ENCODE measurements around the gene ZNF644.

The ZNF644 gene

GRCh38 chr1:90951009-90951408 lies 70.8 kb downstream of the ZNF644 start:
- Histone ChIP-seq H3K27me3 (ENCODE audit: insufficient read depth, low read depth, severe bottlenecking) (no peaks in the 10 kb centered on the region), H3K4me3 (ENCODE audit: low read depth, low read length) (no peak overlapping the region), H3K27ac (no peak overlapping the region), H3K9me3 (ENCODE audit: severe bottlenecking) (no peaks in the 10 kb centered on the region), H3K36me3 (no peaks in the 10 kb centered on the region; the same call in 1 of the 2 replicates)
- DNase-seq = no peak
- no peak for TF ChIP-seq CTCF (IDR thresholded peaks at IDR 0.05; ENCODE audit: low read depth, low read length)

- H3K27me3 ChIP-seq (ENCODE audit: insufficient read depth, low read depth, severe bottlenecking) = no peaks in the 10 kb centered on the region
- DNase-seq = no peak
- H3K27ac ChIP-seq = no peak overlapping the region
- H3K36me3 ChIP-seq = no peaks in the 10 kb centered on the region; the same call in 1 of the 2 replicates
- no peak for TF ChIP-seq CTCF (IDR thresholded peaks at IDR 0.05; ENCODE audit: low read depth, low read length)
- H3K9me3 ChIP-seq (ENCODE audit: severe bottlenecking) = no peaks in the 10 kb centered on the region
- H3K4me3 ChIP-seq (ENCODE audit: low read depth, low read length) = no peak overlapping the region
Measured at GRCh38 chr1:90948301-90948700, 73.5 kb downstream of the ZNF644 start.

DNA sequence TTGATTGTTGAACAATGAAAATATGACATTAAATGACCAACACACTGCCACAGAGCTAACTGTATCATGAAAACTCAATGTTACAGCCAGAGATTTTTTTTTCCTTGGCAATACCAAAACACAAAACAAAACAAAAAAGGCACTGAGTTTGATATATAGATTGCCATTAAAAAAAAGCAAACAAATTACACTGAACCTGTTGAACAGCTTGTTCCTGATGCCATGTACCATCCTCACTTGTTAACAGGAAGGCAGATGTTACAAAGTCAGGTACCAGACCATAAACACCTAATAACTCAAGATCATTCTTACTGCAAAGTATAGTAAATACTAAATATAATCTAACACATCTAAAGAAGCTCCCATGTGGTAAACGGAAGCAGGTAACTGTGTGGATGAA lies 75.2 kb downstream of the ZNF644 start:
- no peaks in the 10 kb centered on the region for H3K27me3 ChIP-seq (ENCODE audit: insufficient read depth, low read depth, severe bottlenecking)
- no peaks in the 10 kb centered on the region for H3K9me3 ChIP-seq (ENCODE audit: severe bottlenecking)
- H3K27ac ChIP-seq = no peak overlapping the region
- DNase-seq = no peak
- no peak overlapping the region for H3K4me3 ChIP-seq (ENCODE audit: low read depth, low read length)
- TF ChIP-seq CTCF (IDR thresholded peaks at IDR 0.05; ENCODE audit: low read depth, low read length) = no peak
- no peaks in the 10 kb centered on the region; the same call in 1 of the 2 replicates for H3K36me3 ChIP-seq

DNA sequence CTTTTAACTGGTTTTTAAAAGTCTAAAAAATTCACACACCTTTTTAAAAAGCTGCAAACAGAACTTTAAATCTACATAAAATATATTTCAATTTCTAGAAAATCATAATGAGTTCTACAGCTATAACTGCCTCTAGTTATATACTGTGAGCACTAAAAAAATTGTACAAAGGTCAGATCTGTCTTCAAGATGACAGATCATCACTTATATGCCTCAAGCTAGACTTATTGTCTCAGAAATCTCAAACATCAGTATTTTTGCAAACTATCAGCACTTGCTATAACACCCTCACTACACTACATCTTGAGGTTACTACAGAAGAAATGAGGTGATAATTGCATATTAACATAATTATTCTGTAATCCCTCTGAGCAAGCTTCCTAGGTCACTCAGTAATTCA lies 76.5 kb downstream of the ZNF644 start:
- Histone ChIP-seq H3K4me3 (ENCODE audit: low read depth, low read length) (no peak overlapping the region), H3K36me3 (peaks cover 7% of the 10 kb centered on the region), H3K27ac (no peak overlapping the region), H3K9me3 (ENCODE audit: severe bottlenecking) (no peaks in the 10 kb centered on the region), H3K27me3 (ENCODE audit: insufficient read depth, low read depth, severe bottlenecking) (no peaks in the 10 kb centered on the region)
- no peak for TF ChIP-seq CTCF (IDR thresholded peaks at IDR 0.05; ENCODE audit: low read depth, low read length)
- DNase-seq = no peak

GRCh38 chr1:90943966-90944365 lies 77.9 kb downstream of the ZNF644 start:
- Histone ChIP-seq H3K27me3 (ENCODE audit: insufficient read depth, low read depth, severe bottlenecking) (no peaks in the 10 kb centered on the region), H3K4me3 (ENCODE audit: low read depth, low read length) (no peak overlapping the region), H3K36me3 (peaks cover 13% of the 10 kb centered on the region), H3K9me3 (ENCODE audit: severe bottlenecking) (no peaks in the 10 kb centered on the region), H3K27ac (no peak overlapping the region)
- no peak for DNase-seq
- TF ChIP-seq CTCF (IDR thresholded peaks at IDR 0.05; ENCODE audit: low read depth, low read length) = no peak

GRCh38 chr1:90940746-90941145 lies 81.1 kb downstream of the ZNF644 start:
- Histone ChIP-seq H3K27me3 (ENCODE audit: insufficient read depth, low read depth, severe bottlenecking) (no peaks in the 10 kb centered on the region), H3K9me3 (ENCODE audit: severe bottlenecking) (no peaks in the 10 kb centered on the region), H3K27ac (no peak overlapping the region), H3K4me3 (ENCODE audit: low read depth, low read length) (no peak overlapping the region), H3K36me3 (peaks cover 13% of the 10 kb centered on the region)
- no peak for DNase-seq
- TF ChIP-seq CTCF (IDR thresholded peaks at IDR 0.05; ENCODE audit: low read depth, low read length) = no peak
